ENCODE results near the gene MUS81.

MUS81 gene

GRCh38 chr11:65896034-65896999 lies 36.1 kb downstream of the MUS81 start:
- H3K36me3 ChIP-seq (ENCODE audit: control insufficient read depth, low read length), result peaks cover 8% of the 10 kb centered on the region
- H3K27me3 ChIP-seq (ENCODE audit: control insufficient read depth, low read length), result peaks cover 20% of the 10 kb centered on the region
- H4K20me1 ChIP-seq (ENCODE audit: control insufficient read depth, insufficient read depth, low read depth, low read length), result 0 out of 2 replicates have a peak, but pooled peaks cover 3% of the 10 kb centered on the region
- no peak overlapping the region for H3K4me3 ChIP-seq (ENCODE audit: low read length)
- no peak overlapping the region for H3K27ac ChIP-seq (ENCODE audit: low read depth, low read length)
- H3K4me1 ChIP-seq (ENCODE audit: control insufficient read depth, low read length), result peaks cover 44% of the 10 kb centered on the region
- no peak overlapping the region for H3K4me2 ChIP-seq (ENCODE audit: low read length)
- peaks cover 25% of the 10 kb centered on the region for H3K79me2 ChIP-seq (ENCODE audit: control insufficient read depth, low read length)
- no peaks in the 10 kb centered on the region for H3K9me2 ChIP-seq (replicated peaks; ENCODE audit: control insufficient read depth, low read length)
- no peak for TF ChIP-seq CTCF (IDR thresholded peaks at IDR 0.05; ENCODE audit: low read depth, low read length, poor library complexity, severe bottlenecking)
- TF ChIP-seq EZH2phosphoT487 (IDR thresholded peaks at IDR 0.05; ENCODE audit: borderline replicate concordance, low read length), result no peak
- no peaks in the 10 kb centered on the region for H3K9me3 ChIP-seq (ENCODE audit: control insufficient read depth, insufficient read depth, low read length)
- peaks cover 17% of the 10 kb centered on the region for H3F3A ChIP-seq (ENCODE audit: control insufficient read depth, insufficient read depth)

GRCh38 chr11:65897020-65897471 lies 36.8 kb downstream of the MUS81 start:
- H3K4me1 ChIP-seq (ENCODE audit: control insufficient read depth, low read length), result peaks cover 41% of the 10 kb centered on the region
- no peaks in the 10 kb centered on the region for H3K9me3 ChIP-seq (ENCODE audit: control insufficient read depth, insufficient read depth, low read length)
- H3K36me3 ChIP-seq (ENCODE audit: control insufficient read depth, low read length), result peaks cover 2% of the 10 kb centered on the region; the same call in 1 of the 2 replicates
- H3K27ac ChIP-seq (ENCODE audit: low read depth, low read length), result no peak overlapping the region
- H3K4me3 ChIP-seq (ENCODE audit: low read length), result no peak overlapping the region
- H3F3A ChIP-seq (ENCODE audit: control insufficient read depth, insufficient read depth), result peaks cover 13% of the 10 kb centered on the region
- H3K27me3 ChIP-seq (ENCODE audit: control insufficient read depth, low read length), result peaks cover 26% of the 10 kb centered on the region
- peaks cover 18% of the 10 kb centered on the region for H3K79me2 ChIP-seq (ENCODE audit: control insufficient read depth, low read length)
- no peak overlapping the region for H3K4me2 ChIP-seq (ENCODE audit: low read length)
- H4K20me1 ChIP-seq (ENCODE audit: control insufficient read depth, insufficient read depth, low read depth, low read length), result 0 out of 2 replicates have a peak, but pooled peaks cover under 1% of the 10 kb centered on the region
- TF ChIP-seq CTCF (IDR thresholded peaks at IDR 0.05; ENCODE audit: low read depth, low read length, poor library complexity, severe bottlenecking), result no peak
- no peak for TF ChIP-seq EZH2phosphoT487 (IDR thresholded peaks at IDR 0.05; ENCODE audit: borderline replicate concordance, low read length)
- H3K9me2 ChIP-seq (replicated peaks; ENCODE audit: control insufficient read depth, low read length), result no peaks in the 10 kb centered on the region

- Histone ChIP-seq H3K36me3 (ENCODE audit: control insufficient read depth, low read length) (no peaks in the 10 kb centered on the region), H3K4me3 (ENCODE audit: low read length) (peak overlapping the region; percentile 69; the same call in 1 of the 2 replicates), H4K20me1 (ENCODE audit: control insufficient read depth, insufficient read depth, low read depth, low read length) (no peaks in the 10 kb centered on the region), H3K79me2 (ENCODE audit: control insufficient read depth, low read length) (peaks cover 2% of the 10 kb centered on the region; the same call in 1 of the 2 replicates), H3K27me3 (ENCODE audit: control insufficient read depth, low read length) (peaks cover 41% of the 10 kb centered on the region), H3K27ac (ENCODE audit: low read depth, low read length) (no peak overlapping the region), H3K9me3 (ENCODE audit: control insufficient read depth, insufficient read depth, low read length) (no peaks in the 10 kb centered on the region), H3F3A (ENCODE audit: control insufficient read depth, insufficient read depth) (peaks cover 7% of the 10 kb centered on the region; the same call in 1 of the 2 replicates), H3K9me2 (replicated peaks; ENCODE audit: control insufficient read depth, low read length) (no peaks in the 10 kb centered on the region), H3K4me2 (ENCODE audit: low read length) (peak overlapping the region; percentile 76), H3K4me1 (ENCODE audit: control insufficient read depth, low read length) (peaks cover 24% of the 10 kb centered on the region)
- TF ChIP-seq CTCF (IDR thresholded peaks at IDR 0.05; ENCODE audit: low read depth, low read length, poor library complexity, severe bottlenecking), result no peak
- no peak for TF ChIP-seq EZH2phosphoT487 (IDR thresholded peaks at IDR 0.05; ENCODE audit: borderline replicate concordance, low read length)
These were observed 38.6 kb downstream of the MUS81 start for GRCh38 chr11:65898656-65899355.

All from DOHH2 (cell line).